Measurements from ENCODE around the gene PLA2G4B. TPM values are rescaled to one million over a fixed set of nuclear protein-coding genes. Genes with fewer than 3 reads are reported as not detected.

Gene PLA2G4B
- total RNA-seq, 4 donors from 2014 or later, result 0.13 to 11.5 TPM; not detected in 2

DNA sequence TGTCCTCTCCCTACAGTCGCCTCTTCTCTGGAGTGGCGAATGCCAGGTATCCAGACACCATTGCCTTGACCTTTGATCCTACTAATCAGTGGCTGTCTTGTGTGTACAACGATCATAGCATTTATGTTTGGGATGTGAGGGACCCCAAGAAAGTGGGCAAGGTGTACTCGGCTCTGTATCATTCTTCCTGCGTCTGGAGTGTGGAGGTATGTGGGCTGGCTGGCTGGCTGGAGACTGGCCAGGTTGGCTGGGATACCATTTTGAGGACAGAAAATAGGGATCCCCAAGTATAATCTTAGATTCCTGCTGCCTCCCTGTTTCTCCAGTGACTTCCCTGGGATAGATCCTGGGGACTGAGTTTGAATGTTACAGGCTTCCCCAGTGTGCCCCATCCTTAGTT is 24.1 kb upstream of the PLA2G4B start:
- H3K36me3 ChIP-seq, result peaks cover 0 to 33% of the 10 kb centered on the region in 2 donors
- no peaks in the 10 kb centered on the region for H3K9me3 ChIP-seq
- TF ChIP-seq, protein P1, sequence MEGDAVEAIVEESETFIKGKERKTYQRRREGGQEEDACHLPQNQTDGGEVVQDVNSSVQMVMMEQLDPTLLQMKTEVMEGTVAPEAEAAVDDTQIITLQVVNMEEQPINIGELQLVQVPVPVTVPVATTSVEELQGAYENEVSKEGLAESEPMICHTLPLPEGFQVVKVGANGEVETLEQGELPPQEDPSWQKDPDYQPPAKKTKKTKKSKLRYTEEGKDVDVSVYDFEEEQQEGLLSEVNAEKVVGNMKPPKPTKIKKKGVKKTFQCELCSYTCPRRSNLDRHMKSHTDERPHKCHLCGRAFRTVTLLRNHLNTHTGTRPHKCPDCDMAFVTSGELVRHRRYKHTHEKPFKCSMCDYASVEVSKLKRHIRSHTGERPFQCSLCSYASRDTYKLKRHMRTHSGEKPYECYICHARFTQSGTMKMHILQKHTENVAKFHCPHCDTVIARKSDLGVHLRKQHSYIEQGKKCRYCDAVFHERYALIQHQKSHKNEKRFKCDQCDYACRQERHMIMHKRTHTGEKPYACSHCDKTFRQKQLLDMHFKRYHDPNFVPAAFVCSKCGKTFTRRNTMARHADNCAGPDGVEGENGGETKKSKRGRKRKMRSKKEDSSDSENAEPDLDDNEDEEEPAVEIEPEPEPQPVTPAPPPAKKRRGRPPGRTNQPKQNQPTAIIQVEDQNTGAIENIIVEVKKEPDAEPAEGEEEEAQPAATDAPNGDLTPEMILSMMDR (IDR thresholded peaks at IDR 0.05 in 4 of 5, conservative IDR thresholded peaks at IDR 0.05 in 1 of 5), result no peak
- no peak for TF ChIP-seq POLR2A (IDR thresholded peaks at IDR 0.05)
- intact Hi-C loops (cut with DNase I; ENCODE audit: low total_unique reads) (loop anchor here (5.0 kb wide), 2 partner anchors 212 to 257 kb away; partner anchors contain the start of gene TYRO3), in situ Hi-C loops (cut with MboI; ENCODE audit: low sequenced_read_pairs in 4 of 4) (loop anchor here (5.0 to 25.0 kb wide), 4 partner anchors 42 to 210 kb away; partner anchors contain the start of gene MAPKBP1 (in 3 of the 4))
- no peaks in the 10 kb centered on the region for H3K4me1 ChIP-seq
- ATAC-seq, result no peak
- DNase-seq, result no peak
- no peak overlapping the region for H3K4me3 ChIP-seq
- H3K27me3 ChIP-seq, result no peaks in the 10 kb centered on the region
- H3K27ac ChIP-seq, result no peak overlapping the region

DNA sequence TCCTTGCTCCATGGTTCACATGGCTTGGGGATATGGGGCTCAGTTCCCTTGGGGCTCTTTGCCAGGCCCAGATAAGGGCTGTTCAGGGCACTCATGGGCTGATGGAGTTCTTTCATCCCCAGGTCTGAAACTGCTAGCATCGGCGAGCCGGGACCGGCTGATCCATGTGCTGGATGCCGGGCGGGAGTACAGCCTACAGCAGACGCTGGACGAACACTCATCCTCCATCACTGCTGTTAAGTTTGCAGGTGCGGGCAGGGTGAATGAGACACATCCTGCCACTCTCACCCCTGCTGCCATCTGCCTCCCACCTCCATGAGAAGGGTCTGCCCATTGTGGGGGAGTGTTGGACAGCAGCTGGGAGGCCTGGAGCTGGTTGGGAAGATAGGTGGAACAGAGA is 21.9 kb upstream of the PLA2G4B start:
- in situ Hi-C loops (cut with MboI; ENCODE audit: low sequenced_read_pairs in 4 of 4) (loop anchor here in 2 of 4 donors (10.0 to 25.0 kb wide), 2 partner anchors 204 to 212 kb away; no protein-coding TSS in a partner anchor), intact Hi-C loops (cut with DNase I; ENCODE audit: low total_unique reads) (no loop called here)
- Histone ChIP-seq H3K27ac (no peak overlapping the region), H3K4me3 (no peak overlapping the region), H3K27me3 (no peaks in the 10 kb centered on the region), H3K4me1 (no peaks in the 10 kb centered on the region), H3K36me3 (peaks cover 0 to 50% of the 10 kb centered on the region in 2 donors), H3K9me3 (no peaks in the 10 kb centered on the region)
- DNase-seq (no peak), ATAC-seq (no peak)
- no peak for TF ChIP-seq POLR2A (IDR thresholded peaks at IDR 0.05)
- TF ChIP-seq, protein P1 (IDR thresholded peaks at IDR 0.05 in 4 of 5, conservative IDR thresholded peaks at IDR 0.05 in 1 of 5), result no peak

DNA sequence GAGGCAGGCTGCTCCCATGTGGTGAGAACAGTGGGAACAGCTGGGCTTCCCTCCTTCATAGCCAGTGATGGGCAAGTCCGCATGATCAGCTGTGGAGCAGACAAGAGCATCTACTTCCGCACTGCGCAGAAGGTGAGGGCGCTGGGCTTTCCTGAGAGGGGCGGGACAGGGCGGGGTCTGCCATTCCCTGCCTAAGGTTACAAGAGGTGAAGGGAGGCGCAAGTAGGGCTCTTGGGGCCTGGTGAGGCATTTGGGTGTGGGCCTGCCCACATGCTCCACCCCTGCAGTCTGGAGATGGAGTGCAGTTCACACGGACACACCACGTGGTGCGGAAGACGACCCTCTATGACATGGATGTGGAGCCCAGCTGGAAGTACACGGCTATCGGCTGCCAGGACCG is 21.3 kb upstream of the PLA2G4B start:
- Histone ChIP-seq H3K27me3 (no peaks in the 10 kb centered on the region), H3K27ac (no peak overlapping the region), H3K4me3 (no peak overlapping the region), H3K36me3 (peaks cover 0 to 55% of the 10 kb centered on the region in 2 donors), H3K9me3 (no peaks in the 10 kb centered on the region), H3K4me1 (no peaks in the 10 kb centered on the region)
- TF ChIP-seq, protein P1 (IDR thresholded peaks at IDR 0.05 in 4 of 5, conservative IDR thresholded peaks at IDR 0.05 in 1 of 5), result no peak
- no peak for TF ChIP-seq POLR2A (IDR thresholded peaks at IDR 0.05)
- in situ Hi-C loops (cut with MboI; ENCODE audit: low sequenced_read_pairs in 4 of 4) (loop anchor here in 2 of 4 donors (10.0 to 25.0 kb wide), 2 partner anchors 205 to 213 kb away; no protein-coding TSS in a partner anchor), intact Hi-C loops (cut with DNase I; ENCODE audit: low total_unique reads) (no loop called here)
- ATAC-seq (no peak), DNase-seq (no peak)

DNA sequence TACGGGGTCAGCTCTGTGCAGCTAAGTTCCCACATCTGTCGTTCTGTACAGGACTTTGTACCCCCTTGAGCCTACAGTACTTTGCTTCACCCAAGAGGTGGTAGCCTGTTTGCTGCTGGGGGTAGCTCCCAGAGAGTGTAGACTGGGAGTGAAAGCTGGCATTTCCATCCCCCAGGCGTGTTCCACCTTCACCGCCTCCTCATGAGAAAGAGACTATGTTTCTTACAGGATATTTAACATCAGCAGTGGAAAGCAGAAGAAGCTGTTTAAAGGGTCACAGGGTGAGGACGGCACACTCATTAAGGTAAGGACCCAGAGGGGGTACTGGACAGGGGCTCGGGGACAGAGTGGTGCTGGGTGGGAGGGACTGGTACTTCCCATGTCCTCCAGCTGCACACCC is 20.9 kb upstream of the PLA2G4B start:
- in situ Hi-C loops (cut with MboI; ENCODE audit: low sequenced_read_pairs in 4 of 4) (loop anchor here in 2 of 4 donors (10.0 to 25.0 kb wide), 2 partner anchors 205 to 213 kb away; no protein-coding TSS in a partner anchor), intact Hi-C loops (cut with DNase I; ENCODE audit: low total_unique reads) (no loop called here)
- Histone ChIP-seq H3K36me3 (peaks cover 0 to 54% of the 10 kb centered on the region in 2 donors), H3K27ac (no peak overlapping the region), H3K4me3 (no peak overlapping the region), H3K9me3 (no peaks in the 10 kb centered on the region), H3K27me3 (no peaks in the 10 kb centered on the region), H3K4me1 (no peaks in the 10 kb centered on the region)
- ATAC-seq, result no peak
- DNase-seq, result no peak
- no peak for TF ChIP-seq POLR2A (IDR thresholded peaks at IDR 0.05)
- TF ChIP-seq, protein P1 (IDR thresholded peaks at IDR 0.05 in 4 of 5, conservative IDR thresholded peaks at IDR 0.05 in 1 of 5), result no peak
